K562 (cell line): ENCODE results near the gene MYL9. TPM values are rescaled to one million over a fixed set of nuclear protein-coding genes. Genes with fewer than 3 reads are reported as not detected.

Experiments used
- BACH1 ChIP-seq: fragments of 200-800 bp; sonication (Bioruptor generic); IDR thresholded peaks from 2 replicates; pipeline ENCODE4 v1.6.1; 2016; ENCODE audit warnings: missing genetic modification characterization, missing compliant biosample characterization
- BRD9 ChIP-seq: fragments of 450-650 bp; IDR thresholded peaks from 2 replicates; pipeline ENCODE4 v1.6.1; 2018; ENCODE audit warnings: low read depth; ENCODE audit not compliant: partially characterized antibody
- CBX5 ChIP-seq: IDR thresholded peaks from 2 replicates; pipeline ENCODE4 v1.6.1; 2014; ENCODE audit warnings: low read depth, borderline replicate concordance
- PHF8 ChIP-seq: fragments of 200-600 bp; sonication (generic); IDR thresholded peaks from 2 replicates; pipeline ENCODE4 v1.6.1; 2012; ENCODE audit warnings: mixed run types, mild to moderate bottlenecking, inconsistent platforms, low read length, moderate library complexity, borderline replicate concordance
- ZNF316 ChIP-seq: fragments of 450-650 bp; IDR thresholded peaks from 2 replicates; pipeline ENCODE4 v1.6.1; 2016
- ZNF318 ChIP-seq, 2 experiments: fragments of 450-650 bp; IDR thresholded peaks; 2 replicates each; pipeline ENCODE4 v1.6.1; 2016; ENCODE audit warnings: mild to moderate bottlenecking in 2 of 2, borderline replicate concordance in 1 of 2, low read depth in 1 of 2, moderate library complexity in 1 of 2
- ZNF449 ChIP-seq: fragments of 250-450 bp; sonication (Bioruptor Pico); IDR thresholded peaks from 2 replicates; pipeline ENCODE4 v1.8.0; 2022; ENCODE audit warnings: moderate library complexity, mild to moderate bottlenecking, inconsistent platforms
- ZNF655 ChIP-seq: fragments of 250-450 bp; sonication (Bioruptor Pico); IDR thresholded peaks from 2 replicates; pipeline ENCODE4 v1.5.0; 2021
- ZNF707 ChIP-seq: fragments of 250-450 bp; sonication (Bioruptor Pico); conservative IDR thresholded peaks from 2 replicates; pipeline ENCODE4 v1.8.0; 2022; ENCODE audit warnings: inconsistent platforms, mild to moderate bottlenecking, moderate library complexity
- ZSCAN29 ChIP-seq: fragments of 450-650 bp; IDR thresholded peaks from 2 replicates; pipeline ENCODE4 v1.6.1; 2017
- polyA plus RNA-seq, 8 experiments: library from polyadenylated mRNA; depleted of rRNA in 4 of 8; stranded (reverse) in 5 of 8; unstranded in 3 of 8; fragments of >200 nt; fragmentation: Nextera tagmentation in 2 of 8; fragmentation: Illumina TruSeq in 1 of 8; extraction: Ambion mirVana in 2 of 8; extraction: Trizol in 1 of 8; gene quantifications; 2 replicates each; pipeline versions ENCODE4 v1.2.1 to v1.2.3, GENCODE V29; 2011 to 2014; ENCODE audit warnings: inconsistent platforms in 1 of 8, missing spikeins in 1 of 8
- total RNA-seq, 7 experiments: library from RNA; depleted of rRNA in 6 of 7; stranded (reverse); fragments of >200 nt in 6 of 7; fragmentation: Illumina TruSeq in 2 of 7; extraction: Trizol in 2 of 7; gene quantifications; 2 replicates each; pipeline versions ENCODE4 v1.2.1 to v1.2.3, GENCODE V29; 2011 to 2021; ENCODE audit warnings: low replicate concordance in 1 of 7

The MYL9 gene
- total and polyA plus RNA-seq, 9 of the 15 experiments (the other 6 are each of a cell fraction or from before 2014, with no cell fraction given): 0.11 to 3.2 (median 0.81) TPM; not detected in 1

- no peak for TF ChIP-seq ZNF318 (IDR thresholded peaks at IDR 0.05; ENCODE audit: borderline replicate concordance in 1 of 2, low read depth in 1 of 2)
- no peak for TF ChIP-seq ZNF707
- no peak for TF ChIP-seq PHF8
- no peak for TF ChIP-seq ZNF655 (CRISPR knock-in tag)
- no peak for TF ChIP-seq ZSCAN29
- TF ChIP-seq ZNF449 (CRISPR knock-in tag): no peak
- no peak for TF ChIP-seq BRD9
- no peak for TF ChIP-seq CBX5
- no peak for TF ChIP-seq BACH1 (tag)
- TF ChIP-seq ZNF316: no peak
- TF ChIP-seq, all 486 proteins: peak for 0
Measured at GRCh38 chr20:36499723-36500501, 41.4 kb upstream of the MYL9 start (continued).
